IMR-90 (cell line): ENCODE data around the gene AGO3. TPM values are rescaled to one million over a fixed set of nuclear protein-coding genes. Genes with fewer than 3 reads are reported as not detected.

Source experiments
- ATAC-seq: fragments of 200-7000 bp; cut with Tn5 transposase; 2 replicates; pipeline ENCODE4 v1.9.1; 2020; ENCODE audit warnings: low read depth, mild to moderate bottlenecking, moderate library complexity
- BruUV-seq: library from RNA; stranded (reverse); fragments of 400-500 nt; replicated peaks from 2 replicates; lab custom pipeline; 2021; lab: Mats Ljungman, UMichigan
- CTCF ChIA-PET: fragments of 300-600 bp; formaldehyde crosslinking; extraction: SDS; loops from one replicate; lab custom pipeline; 2021; ENCODE audit warnings: antibody characterized with exemption; lab: Yijun Ruan, JAX
- POLR2A ChIA-PET: fragments of 300-600 bp; sonication (Branson Sonifier 250); formaldehyde crosslinking; loops from one replicate; lab custom pipeline; 2022; ENCODE audit warnings: antibody characterized with exemption; ENCODE audit not compliant: unreplicated experiment; lab: Charles Lee
- DNase-seq: peaks from one replicate; pipeline ENCODE4 v3.0.0; 2013
- H2AFZ ChIP-seq: replicated peaks from 2 replicates; pipeline ENCODE3; 2013; ENCODE audit warnings: low read length, mild to moderate bottlenecking; ENCODE audit not compliant: poor library complexity
- H2AK5ac ChIP-seq: 2 replicates; pipeline ENCODE4 v1.6.1; 2013; ENCODE audit warnings: low read depth, low read length, inconsistent platforms
- H2AK9ac ChIP-seq: replicated peaks from 2 replicates; pipeline ENCODE3; 2013; ENCODE audit warnings: mild to moderate bottlenecking, low read depth, low read length, moderate library complexity; ENCODE audit not compliant: poor library complexity
- H2BK120ac ChIP-seq: 2 replicates; pipeline ENCODE4 v1.6.1; 2013; ENCODE audit warnings: low read depth, low read length, inconsistent platforms
- H2BK15ac ChIP-seq: 3 replicates; pipeline ENCODE4 v1.6.1; 2013; ENCODE audit warnings: low read depth, low read length, inconsistent platforms
- H2BK20ac ChIP-seq: 2 replicates; pipeline ENCODE4 v1.6.1; 2013; ENCODE audit warnings: low read depth, mild to moderate bottlenecking, inconsistent platforms, low read length, moderate library complexity
- H2BK5ac ChIP-seq: 2 replicates; pipeline ENCODE4 v1.6.1; 2013; ENCODE audit warnings: mild to moderate bottlenecking, low read depth, low read length, inconsistent platforms; ENCODE audit not compliant: poor library complexity, severe bottlenecking
- H3K14ac ChIP-seq: replicated peaks from 2 replicates; pipeline ENCODE4 v1.6.1; 2013; ENCODE audit warnings: low read depth, low read length, inconsistent platforms
- H3K18ac ChIP-seq: 2 replicates; pipeline ENCODE4 v1.6.1; 2013; ENCODE audit warnings: low read depth, low read length, control low read depth
- H3K23ac ChIP-seq: 2 replicates; pipeline ENCODE4 v1.6.1; 2013; ENCODE audit warnings: low read depth, low read length, inconsistent platforms
- H3K27ac ChIP-seq: 2 replicates; pipeline ENCODE4 v1.5.1; 2013; ENCODE audit warnings: mild to moderate bottlenecking, control low read depth, low read length; ENCODE audit not compliant: insufficient read depth
- H3K27me3 ChIP-seq: 2 replicates; pipeline ENCODE4 v1.6.1; 2013; ENCODE audit warnings: low read length; ENCODE audit not compliant: control insufficient read depth, insufficient read depth
- H3K36me3 ChIP-seq: 2 replicates; pipeline ENCODE4 v1.6.1; 2013; ENCODE audit warnings: low read length, mixed read lengths; ENCODE audit not compliant: control insufficient read depth, insufficient read depth
- H3K4ac ChIP-seq: 2 replicates; pipeline ENCODE4 v1.6.1; 2013; ENCODE audit warnings: low read depth, low read length, inconsistent platforms
- H3K4me1 ChIP-seq: 2 replicates; pipeline ENCODE4 v1.6.1; 2013; ENCODE audit warnings: low read length, mixed read lengths; ENCODE audit not compliant: control insufficient read depth, insufficient read depth
- H3K4me2 ChIP-seq: 2 replicates; pipeline ENCODE4 v1.6.1; 2013; ENCODE audit warnings: low read depth, mild to moderate bottlenecking, control low read depth, low read length, moderate library complexity
- H3K4me3 ChIP-seq: 2 replicates; pipeline ENCODE4 v1.5.1; 2013; ENCODE audit warnings: low read depth, mild to moderate bottlenecking, control low read depth, low read length, moderate library complexity; ENCODE audit not compliant: insufficient read depth
- H3K56ac ChIP-seq: 2 replicates; pipeline ENCODE4 v1.6.1; 2013; ENCODE audit warnings: low read length, inconsistent platforms; ENCODE audit not compliant: insufficient read depth; ENCODE audit errors: extremely low read depth
- H3K79me1 ChIP-seq, 2 experiments: 2 replicates each; pipeline ENCODE4 v1.6.1; 2013; ENCODE audit warnings: low read length in 2 of 2, inconsistent platforms in 1 of 2, low read depth in 1 of 2
- H3K9ac ChIP-seq: 2 replicates; pipeline ENCODE4 v1.6.1; 2013; ENCODE audit warnings: low read depth, low read length, control low read depth
- H3K9me1 ChIP-seq: 2 replicates; pipeline ENCODE4 v1.6.1; 2013; ENCODE audit warnings: low read length, inconsistent platforms; ENCODE audit not compliant: insufficient read depth
- H3K9me3 ChIP-seq: 2 replicates; pipeline ENCODE4 v1.6.1; 2013; ENCODE audit warnings: low read length; ENCODE audit not compliant: control insufficient read depth, insufficient read depth
- H4K20me1 ChIP-seq: 2 replicates; pipeline ENCODE4 v1.6.1; 2013; ENCODE audit warnings: low read length, inconsistent platforms; ENCODE audit not compliant: insufficient read depth
- H4K5ac ChIP-seq: 2 replicates; pipeline ENCODE4 v1.6.1; 2013; ENCODE audit warnings: mild to moderate bottlenecking, low read depth, low read length, control low read depth
- H4K8ac ChIP-seq, 2 experiments: 2 replicates each; pipeline ENCODE4 v1.6.1; 2013; ENCODE audit warnings: low read depth in 2 of 2, low read length in 2 of 2, control low read depth in 1 of 2, inconsistent platforms in 1 of 2
- H4K91ac ChIP-seq: 2 replicates; pipeline ENCODE4 v1.6.1; 2013; ENCODE audit warnings: low read depth, low read length, inconsistent platforms; ENCODE audit not compliant: insufficient read depth
- BHLHE40 ChIP-seq: fragments of 150-350 bp; IDR thresholded peaks from 2 replicates; pipeline ENCODE4 v1.6.1; 2016; ENCODE audit warnings: mild to moderate bottlenecking, low read depth, low read length
- CEBPB ChIP-seq: IDR thresholded peaks from 2 replicates; pipeline ENCODE4 v1.6.1; 2012; ENCODE audit warnings: low read depth, low read length, improper control_type of control experiment
- CHD1 ChIP-seq: IDR thresholded peaks from 2 replicates; pipeline ENCODE4 v1.6.1; 2012; ENCODE audit warnings: low read depth, low read length, improper control_type of control experiment
- CTCF ChIP-seq: conservative IDR thresholded peaks from 2 replicates; pipeline ENCODE4 v1.5.1; 2012; ENCODE audit warnings: mild to moderate bottlenecking, low read depth, low read length, improper control_type of control experiment
- ELK1 ChIP-seq: fragments of 150-350 bp; IDR thresholded peaks from 2 replicates; pipeline ENCODE4 v1.6.1; 2016; ENCODE audit warnings: low read depth, mild to moderate bottlenecking, low read length, moderate library complexity, borderline replicate concordance
- FOS ChIP-seq: fragments of 150-350 bp; IDR thresholded peaks from 2 replicates; pipeline ENCODE4 v1.6.1; 2016; ENCODE audit warnings: low read depth, low read length
- MAFK ChIP-seq: IDR thresholded peaks from 2 replicates; pipeline ENCODE4 v1.6.1; 2012; ENCODE audit warnings: low read depth, low read length, improper control_type of control experiment
- MAZ ChIP-seq: IDR thresholded peaks from 2 replicates; pipeline ENCODE4 v1.6.1; 2012; ENCODE audit warnings: low read depth, mild to moderate bottlenecking, low read length, improper control_type of control experiment, moderate library complexity, borderline replicate concordance
- MXI1 ChIP-seq: IDR thresholded peaks from 2 replicates; pipeline ENCODE4 v1.6.1; 2012; ENCODE audit warnings: low read depth, mild to moderate bottlenecking, low read length, moderate library complexity, borderline replicate concordance
- NFE2L2 ChIP-seq: fragments of 150-350 bp; IDR thresholded peaks from 2 replicates; pipeline ENCODE4 v1.6.1; 2016; ENCODE audit warnings: low read depth, mild to moderate bottlenecking, low read length
- POLR2A ChIP-seq: IDR thresholded peaks from 2 replicates; pipeline ENCODE4 v1.6.1; 2012; ENCODE audit warnings: mild to moderate bottlenecking, low read depth, low read length
- RAD21 ChIP-seq: IDR thresholded peaks from 2 replicates; pipeline ENCODE4 v1.6.1; 2012; ENCODE audit warnings: low read length, improper control_type of control experiment
- RCOR1 ChIP-seq: IDR thresholded peaks from 2 replicates; pipeline ENCODE4 v1.6.1; 2012; ENCODE audit warnings: mild to moderate bottlenecking, low read length, improper control_type of control experiment; ENCODE audit not compliant: insufficient replicate concordance
- RFX5 ChIP-seq: IDR thresholded peaks from 2 replicates; pipeline ENCODE4 v1.8.0; 2012; ENCODE audit warnings: low read depth, mild to moderate bottlenecking, low read length, moderate library complexity
- SMC3 ChIP-seq: fragments of 150-350 bp; IDR thresholded peaks from 2 replicates; pipeline ENCODE4 v1.6.1; 2016; ENCODE audit warnings: low read depth, mild to moderate bottlenecking, antibody characterized with exemption, low read length, moderate library complexity
- USF2 ChIP-seq: fragments of 150-350 bp; IDR thresholded peaks from 2 replicates; pipeline ENCODE4 v1.6.1; 2017; ENCODE audit warnings: mild to moderate bottlenecking, antibody characterized with exemption, low read length, low read depth
- WGBS, 2 experiments: methylation state at CpG; one replicate each; pipeline versions ENCODE4 v1.1.5 to v1.1.7; 2013; ENCODE audit warnings: missing lambda C conversion rate in 2 of 2; ENCODE audit not compliant: insufficient read length in 1 of 2; ENCODE audit errors: extremely low coverage in 2 of 2; 5-methylcytosine and 5-hydroxymethylcytosine counted together
- dilution Hi-C: fragments of 300-500 bp; cut with HindIII; formaldehyde crosslinking; loops from one replicate; pipeline ENCODE4 v1.14.3; 2018; ENCODE audit warnings: low sequenced_read_pairs; ENCODE audit not compliant: unreplicated experiment
- in situ Hi-C: fragments of 300-500 bp; cut with MboI; formaldehyde crosslinking; loops from 3 replicates; pipeline ENCODE4 v1.14.3; 2019; ENCODE audit warnings: low sequenced_read_pairs, inconsistent platforms, mixed read lengths
- intact Hi-C: fragments of 100-400 bp; cut with micrococcal nuclease; formaldehyde crosslinking; loops from 2 replicates; pipeline ENCODE4 v1.10.0; 2022
- polyA plus RNA-seq, 3 experiments: library from polyadenylated mRNA; depleted of rRNA; stranded (reverse); fragments of >200 nt; gene quantifications; 2 replicates each; pipeline ENCODE4 v1.2.3, GENCODE V29; 2012; ENCODE audit warnings: low replicate concordance in 1 of 3
- total RNA-seq: library from RNA; depleted of rRNA; stranded (reverse); fragments of >200 nt; gene quantifications from 2 replicates; pipeline ENCODE4 v1.2.3, GENCODE V29; 2012

AGO3 gene
- total and polyA plus RNA-seq, 2 of the 4 experiments (the other 2 are of a cell fraction), result 8.9 to 25.6 TPM

GRCh38 chr1:36027766-36028165 lies 96.9 kb downstream of the AGO3 start:
- Histone ChIP-seq H4K5ac (no peak overlapping the region), H3K23ac (no peak overlapping the region), H3K4ac (no peak overlapping the region), H2AFZ (no peak overlapping the region), H2BK15ac (no peak overlapping the region), H3K4me3 (no peak overlapping the region), H2AK9ac (no peak overlapping the region), H2BK120ac (no peak overlapping the region), H4K8ac (no peak overlapping the region), H3K27me3 (no peaks in the 10 kb centered on the region), H3K9me1 (no peaks in the 10 kb centered on the region), H4K91ac (no peak overlapping the region), H3K9me3 (0 out of 2 replicates have a peak, but pooled peaks cover 2% of the 10 kb centered on the region), H3K4me2 (no peak overlapping the region), H3K9ac (no peak overlapping the region), H3K27ac (no peak overlapping the region), H2BK5ac (no peak overlapping the region), H4K20me1 (no peaks in the 10 kb centered on the region), H3K4me1 (no peaks in the 10 kb centered on the region), H3K79me1 (no peaks in the 10 kb centered on the region; a peak in 1 of 4 replicates), H3K14ac (no peak overlapping the region), H3K18ac (no peak overlapping the region), H3K36me3 (peaks cover 15% of the 10 kb centered on the region), H3K56ac (no peak overlapping the region), H2BK20ac (no peak overlapping the region), H2AK5ac (no peak overlapping the region)
- WGBS, 2 experiments, result no CpG with 5 or more reads among the region's 3 CpGs
- ATAC-seq, result no peak
- no peak for DNase-seq
- in situ Hi-C loops, result no loop called here
- TF ChIP-seq CTCF (no peak), SMC3 (no peak), MAZ (no peak), CHD1 (no peak), USF2 (no peak), RAD21 (no peak), CEBPB (no peak), POLR2A (no peak), RFX5 (no peak), MAFK (no peak), BHLHE40 (no peak), MXI1 (no peak), ELK1 (no peak), FOS (no peak), NFE2L2 (no peak), RCOR1 (no peak)
- POLR2A ChIA-PET, result no interaction called here
- CTCF ChIA-PET, result no interaction called here
- BruUV-seq, result no TSS peak
- dilution Hi-C loops, result no loop called here
- intact Hi-C loops, result no loop called here
